Breast epithelium (tissue), 4 donors: ENCODE results near the gene ATP1A1. TPM values are rescaled to one million over a fixed set of nuclear protein-coding genes. Genes with fewer than 3 reads are reported as not detected.

Source experiments
- DNase-seq, 2 donors: peaks; one replicate each; pipeline ENCODE4 v3.0.0-alpha.2; 2019; ENCODE audit warnings: low spot score in 2 of 2
- H3K27ac ChIP-seq, 2 donors: fragments of 200-600 bp; sonication (generic) in 1 of 2; one replicate each; pipeline ENCODE4 v1.5.1; 2016 to 2019; ENCODE audit warnings: mild to moderate bottlenecking in 1 of 2
- H3K27me3 ChIP-seq, 2 donors: fragments of 200-600 bp; sonication (generic) in 1 of 2; one replicate each; pipeline versions ENCODE4 v1.5.1 to v1.6.0; 2017 to 2019; ENCODE audit warnings: control low read depth in 1 of 2, mild to moderate bottlenecking in 1 of 2
- H3K36me3 ChIP-seq: fragments of 200-600 bp; one replicate; pipeline ENCODE4 v1.5.1; 2019
- H3K4me1 ChIP-seq, 2 donors: fragments of 200-600 bp; sonication (generic); one replicate each; pipeline ENCODE4 v1.5.1; 2016 to 2019; ENCODE audit warnings: control low read depth in 1 of 2
- H3K4me3 ChIP-seq, 3 donors: fragments of 200-600 bp; sonication (generic); 1 replicate in 2 of 3; 2 replicates in 1 of 3; pipeline ENCODE4 v1.5.1; 2016 to 2019; ENCODE audit warnings: mild to moderate bottlenecking in 3 of 3, moderate library complexity in 2 of 3
- H3K9me3 ChIP-seq, 2 donors: fragments of 200-600 bp; sonication (generic) in 1 of 2; one replicate each; pipeline ENCODE4 v1.5.1; 2016 to 2019; ENCODE audit warnings: control low read depth in 1 of 2
- POLR2A ChIP-seq: fragments of 450-650 bp; IDR thresholded peaks from one replicate; pipeline ENCODE4 v1.6.1; 2016; ENCODE audit warnings: antibody characterized with exemption, mild to moderate bottlenecking, moderate library complexity
- POLR2AphosphoS5 ChIP-seq, 3 donors: sonication (generic); formaldehyde crosslinking; IDR thresholded peaks; one replicate each; pipeline ENCODE4 v1.6.1; 2017; ENCODE audit warnings: antibody characterized with exemption in 3 of 3
- intact Hi-C: fragments of 100-400 bp; cut with DNase I; formaldehyde crosslinking; loops from one replicate; pipeline ENCODE4 v1.15.1; 2023; ENCODE audit warnings: low total_unique reads
- total RNA-seq, 3 donors: library from RNA; depleted of rRNA; stranded (reverse); fragments of >200 nt; gene quantifications; one replicate each; pipeline ENCODE4 v1.1.0, GENCODE V29; 2016
- TF ChIP-seq, protein P1 (sequence below), 3 donors: fragments of 450-650 bp; IDR thresholded peaks; one replicate each; pipeline ENCODE4 v1.5.1; 2016 to 2017; ENCODE audit warnings: antibody characterized with exemption in 3 of 3, mild to moderate bottlenecking in 3 of 3, moderate library complexity in 3 of 3

The ATP1A1 gene
- total RNA-seq, 3 donors from 2014 or later: 235 to 423 (median 331) TPM

DNA sequence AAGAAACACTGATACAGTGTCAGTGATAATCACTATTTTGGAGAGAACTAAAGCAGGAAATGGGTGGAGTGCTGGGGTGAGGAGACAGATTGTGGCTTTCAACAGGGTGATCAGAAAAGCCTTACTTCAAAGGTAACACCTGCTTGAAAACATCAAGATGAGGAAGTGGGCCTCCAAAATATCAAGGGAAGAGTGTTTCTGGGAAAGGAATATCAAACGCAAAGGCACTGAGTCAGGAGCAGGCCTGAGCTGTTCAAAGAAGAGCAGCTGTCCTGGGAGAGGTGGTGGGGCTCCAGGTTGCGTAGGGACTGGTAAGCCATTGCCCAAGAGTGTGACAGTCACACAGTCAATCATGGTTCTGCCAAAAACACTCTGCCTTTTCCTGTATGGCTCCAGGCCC, 47.1 kb upstream of the ATP1A1 start:
- Histone ChIP-seq H3K9me3 (no peaks in the 10 kb centered on the region), H3K36me3 (no peaks in the 10 kb centered on the region), H3K4me1 (peaks cover 0 to 5% of the 10 kb centered on the region in 2 donors), H3K4me3 (no peak overlapping the region), H3K27me3 (no peaks in the 10 kb centered on the region), H3K27ac (peak overlapping the region; percentile 77 to 83)
- no peak for DNase-seq
- TF ChIP-seq POLR2A (no peak), POLR2AphosphoS5 (IDR thresholded peaks at IDR 0.05) (no peak)
- TF ChIP-seq, protein P1, sequence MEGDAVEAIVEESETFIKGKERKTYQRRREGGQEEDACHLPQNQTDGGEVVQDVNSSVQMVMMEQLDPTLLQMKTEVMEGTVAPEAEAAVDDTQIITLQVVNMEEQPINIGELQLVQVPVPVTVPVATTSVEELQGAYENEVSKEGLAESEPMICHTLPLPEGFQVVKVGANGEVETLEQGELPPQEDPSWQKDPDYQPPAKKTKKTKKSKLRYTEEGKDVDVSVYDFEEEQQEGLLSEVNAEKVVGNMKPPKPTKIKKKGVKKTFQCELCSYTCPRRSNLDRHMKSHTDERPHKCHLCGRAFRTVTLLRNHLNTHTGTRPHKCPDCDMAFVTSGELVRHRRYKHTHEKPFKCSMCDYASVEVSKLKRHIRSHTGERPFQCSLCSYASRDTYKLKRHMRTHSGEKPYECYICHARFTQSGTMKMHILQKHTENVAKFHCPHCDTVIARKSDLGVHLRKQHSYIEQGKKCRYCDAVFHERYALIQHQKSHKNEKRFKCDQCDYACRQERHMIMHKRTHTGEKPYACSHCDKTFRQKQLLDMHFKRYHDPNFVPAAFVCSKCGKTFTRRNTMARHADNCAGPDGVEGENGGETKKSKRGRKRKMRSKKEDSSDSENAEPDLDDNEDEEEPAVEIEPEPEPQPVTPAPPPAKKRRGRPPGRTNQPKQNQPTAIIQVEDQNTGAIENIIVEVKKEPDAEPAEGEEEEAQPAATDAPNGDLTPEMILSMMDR (IDR thresholded peaks at IDR 0.05): no peak
- intact Hi-C loops: no loop called here

DNA sequence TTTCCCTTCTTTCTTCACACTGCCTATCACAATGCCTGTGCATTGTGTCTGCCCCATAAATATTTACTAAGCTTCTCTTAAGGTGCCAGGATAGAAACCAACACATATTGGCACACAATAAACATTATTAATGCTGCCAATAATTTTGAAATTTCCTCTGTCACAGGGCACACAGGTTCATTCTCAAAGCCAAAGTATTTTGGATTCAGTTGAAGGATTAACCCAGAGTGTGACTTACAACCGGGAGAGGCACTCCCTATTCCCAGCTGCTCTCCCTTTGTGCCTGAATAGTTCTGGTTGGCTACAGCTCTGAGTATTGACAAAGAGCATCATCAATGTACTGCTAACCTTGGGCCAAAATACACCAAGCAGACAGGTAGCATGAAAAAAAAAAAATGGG, 46.6 kb upstream of the ATP1A1 start:
- Histone ChIP-seq H3K9me3 (no peaks in the 10 kb centered on the region), H3K27ac (peak overlapping the region; percentile 77 to 83), H3K4me3 (no peak overlapping the region), H3K27me3 (no peaks in the 10 kb centered on the region), H3K4me1 (peaks cover 0 to 5% of the 10 kb centered on the region in 2 donors), H3K36me3 (no peaks in the 10 kb centered on the region)
- TF ChIP-seq POLR2AphosphoS5 (IDR thresholded peaks at IDR 0.05) (no peak), POLR2A (no peak)
- TF ChIP-seq, protein P1 (IDR thresholded peaks at IDR 0.05): no peak
- intact Hi-C loops: no loop called here
- DNase-seq: no peak

DNA sequence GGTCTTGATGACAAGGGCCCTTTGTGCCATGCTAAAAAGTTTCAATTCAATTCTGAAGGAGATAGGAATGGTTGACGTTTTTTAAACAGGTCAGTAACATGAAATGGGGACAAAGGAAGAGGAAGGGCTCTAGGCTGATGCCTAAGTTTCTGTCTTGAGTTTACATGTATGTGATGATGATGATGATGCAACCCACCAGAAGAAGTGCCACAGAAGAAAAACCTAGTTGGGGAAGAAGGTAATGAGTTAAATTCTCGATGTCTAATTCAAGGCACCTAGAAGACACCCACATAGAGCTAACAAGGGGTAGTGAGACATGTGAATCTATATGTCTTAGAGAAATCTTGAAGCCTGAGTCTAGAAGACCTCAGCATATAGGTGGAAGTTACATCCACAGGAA, 44.4 kb upstream of the ATP1A1 start:
- TF ChIP-seq, protein P1 (IDR thresholded peaks at IDR 0.05): no peak
- TF ChIP-seq POLR2AphosphoS5 (IDR thresholded peaks at IDR 0.05) (no peak), POLR2A (no peak)
- H3K4me3 ChIP-seq: no peak overlapping the region
- no peaks in the 10 kb centered on the region for H3K36me3 ChIP-seq
- no peaks in the 10 kb centered on the region for H3K27me3 ChIP-seq
- peaks cover 0 to 5% of the 10 kb centered on the region in 2 donors for H3K4me1 ChIP-seq
- H3K27ac ChIP-seq: peak overlapping the region; percentile 59 to 69
- no peak for DNase-seq
- intact Hi-C loops: no loop called here
- no peaks in the 10 kb centered on the region for H3K9me3 ChIP-seq

DNA sequence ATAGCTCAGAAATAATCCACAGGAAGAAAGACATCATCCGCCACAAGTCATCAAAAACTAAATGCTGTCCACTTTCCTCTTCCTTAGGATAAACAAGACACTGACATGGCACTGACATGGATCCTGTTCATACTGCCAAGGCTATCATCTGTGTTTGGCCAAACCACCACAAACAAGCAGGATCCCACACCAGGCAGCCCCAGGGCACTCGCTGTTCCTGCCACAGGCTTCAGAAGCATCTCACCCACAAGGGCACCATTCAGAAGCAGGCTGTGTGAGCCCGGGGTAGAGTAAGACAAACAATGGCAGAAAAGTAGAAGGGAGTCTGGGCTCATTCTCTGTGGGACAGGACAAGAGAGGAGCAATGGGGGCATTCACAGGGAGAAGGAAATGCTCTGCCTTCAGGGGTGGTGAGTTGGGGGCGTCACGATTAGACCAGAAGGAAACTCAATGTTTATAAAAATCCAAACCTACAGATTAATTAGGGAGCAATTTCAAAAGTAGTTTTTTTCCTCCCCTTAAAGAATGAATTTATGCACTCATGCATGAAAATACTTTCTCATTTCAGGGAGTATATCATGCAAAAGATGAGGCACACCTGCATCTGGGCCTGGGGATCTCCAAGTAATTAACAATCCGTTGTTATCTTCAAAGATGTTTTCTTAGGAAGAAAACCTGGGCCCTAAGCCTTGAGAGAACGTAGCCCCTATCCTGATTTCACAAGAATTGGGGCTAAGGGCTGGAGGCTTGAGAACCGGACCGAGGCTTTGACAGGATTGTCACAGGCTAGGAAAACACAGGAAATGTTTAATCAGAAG, 43.3 kb upstream of the ATP1A1 start:
- no peak for TF ChIP-seq POLR2A
- peak in 1 of 3 donors; percentile 14 for TF ChIP-seq POLR2AphosphoS5 (IDR thresholded peaks at IDR 0.05)
- TF ChIP-seq, protein P1 (IDR thresholded peaks at IDR 0.05): no peak
- Histone ChIP-seq H3K27ac (peak overlapping the region; percentile 59 to 69), H3K27me3 (no peaks in the 10 kb centered on the region), H3K9me3 (no peaks in the 10 kb centered on the region), H3K4me1 (peaks cover 0 to 1% of the 10 kb centered on the region in 2 donors), H3K4me3 (no peak overlapping the region), H3K36me3 (no peaks in the 10 kb centered on the region)
- peak; percentile 58 to 67 for DNase-seq
- intact Hi-C loops: no loop called here

DNA sequence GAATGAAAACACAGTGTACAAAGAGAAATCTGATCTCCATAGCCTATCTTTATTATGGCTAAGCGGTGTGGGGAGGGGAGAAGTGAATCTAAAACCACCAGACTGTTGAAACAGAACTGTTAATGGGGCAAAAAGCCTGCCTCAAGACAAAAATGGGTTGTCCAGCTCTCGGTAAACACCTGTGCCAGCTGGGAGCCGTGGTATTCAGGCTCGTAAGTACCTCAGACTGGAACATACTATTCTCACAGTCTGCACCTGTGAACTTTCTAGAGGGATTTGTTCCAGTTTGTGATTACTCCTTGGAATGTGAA, 42.7 kb upstream of the ATP1A1 start:
- H3K36me3 ChIP-seq: no peaks in the 10 kb centered on the region
- H3K4me3 ChIP-seq: no peak overlapping the region
- H3K27ac ChIP-seq: peak overlapping the region; percentile 59 to 69
- intact Hi-C loops: no loop called here
- DNase-seq: no peak
- H3K9me3 ChIP-seq: no peaks in the 10 kb centered on the region
- H3K4me1 ChIP-seq: no peaks in the 10 kb centered on the region
- TF ChIP-seq POLR2AphosphoS5 (IDR thresholded peaks at IDR 0.05) (no peak), POLR2A (no peak)
- TF ChIP-seq, protein P1 (IDR thresholded peaks at IDR 0.05): no peak
- H3K27me3 ChIP-seq: no peaks in the 10 kb centered on the region
